Testis (tissue), 2 donors: ENCODE results near the gene KIAA1755.

Experiments used
- CTCF ChIP-seq, 3 experiments: fragments of 450-650 bp in 2 of 3; fragments of 200-600 bp in 1 of 3; sonication (generic) in 1 of 3; IDR thresholded peaks; one replicate each; pipeline ENCODE4 v1.5.1; 2016 to 2019; ENCODE audit warnings: antibody characterized with exemption in 3 of 3, mild to moderate bottlenecking in 2 of 3, moderate library complexity in 1 of 3
- POLR2A ChIP-seq: fragments of 450-650 bp; IDR thresholded peaks from one replicate; pipeline ENCODE4 v1.6.1; 2017; ENCODE audit warnings: antibody characterized with exemption, mild to moderate bottlenecking, moderate library complexity

- no peak for TF ChIP-seq CTCF (IDR thresholded peaks at IDR 0.05)
- no peak for TF ChIP-seq POLR2A
These were observed 46.0 kb downstream of the KIAA1755 start for GRCh38 chr20:38214256-38215193.
